ENCODE data around the gene CARS2.
"Not testable (repeated sequence)": the region's sequence is repeated elsewhere in the genome, so short reads cannot be mapped to it uniquely, and the experiment has no call there.

CARS2 gene

GRCh38 chr13:110705826-110706569 lies at the start of gene CARS2:
Gene CARS2 (minus strand): TSS chr13:110706116. CDS start chr13:110706093, 23 bp downstream.
- in situ Hi-C loops (cut with HindIII; ENCODE audit: low pct_ligation_motif_present, low pct_unique_long_range_greater_than_20kb, low sequenced_read_pairs), result no loop called here
- peak; percentile 95 for DNase-seq

- no peak for DNase-seq
- in situ Hi-C loops (cut with HindIII; ENCODE audit: low pct_ligation_motif_present, low pct_unique_long_range_greater_than_20kb, low sequenced_read_pairs), result no loop called here
Observed at GRCh38 chr13:110748271-110748670, 42.4 kb upstream of the CARS2 start.

GRCh38 chr13:110746438-110746837 lies 40.5 kb upstream of the CARS2 start:
- no peak for DNase-seq

GRCh38 chr13:110743687-110744086 lies 37.8 kb upstream of the CARS2 start:
- in situ Hi-C loops (cut with HindIII; ENCODE audit: low pct_ligation_motif_present, low pct_unique_long_range_greater_than_20kb, low sequenced_read_pairs), result no loop called here
- no peak for DNase-seq

More at GRCh38 chr13:110746438-110746837, 40.5 kb upstream of the CARS2 start:
- in situ Hi-C loops (cut with HindIII; ENCODE audit: low pct_ligation_motif_present, low pct_unique_long_range_greater_than_20kb, low sequenced_read_pairs), result no loop called here

GRCh38 chr13:110737555-110737954 lies 31.6 kb upstream of the CARS2 start:
- in situ Hi-C loops (cut with HindIII; ENCODE audit: low pct_ligation_motif_present, low pct_unique_long_range_greater_than_20kb, low sequenced_read_pairs), result no loop called here
- no peak for DNase-seq

- in situ Hi-C loops (cut with HindIII; ENCODE audit: low pct_ligation_motif_present, low pct_unique_long_range_greater_than_20kb, low sequenced_read_pairs), result no loop called here
- DNase-seq, result no peak
Observed at GRCh38 chr13:110734561-110734960, 28.6 kb upstream of the CARS2 start.

- DNase-seq, result no peak
- in situ Hi-C loops (cut with HindIII; ENCODE audit: low pct_ligation_motif_present, low pct_unique_long_range_greater_than_20kb, low sequenced_read_pairs), result no loop called here
Observed at GRCh38 chr13:110731072-110731471, 25.2 kb upstream of the CARS2 start.

- DNase-seq, result no peak
- in situ Hi-C loops (cut with HindIII; ENCODE audit: low pct_ligation_motif_present, low pct_unique_long_range_greater_than_20kb, low sequenced_read_pairs), result no loop called here
Observed at GRCh38 chr13:110726726-110727125, 20.8 kb upstream of the CARS2 start.

- DNase-seq; in situ Hi-C loops (cut with HindIII; ENCODE audit: low pct_ligation_motif_present, low pct_unique_long_range_greater_than_20kb, low sequenced_read_pairs): not testable (repeated sequence)
Observed at GRCh38 chr13:110726153-110726552, 20.2 kb upstream of the CARS2 start.

GRCh38 chr13:110723598-110723997 lies 17.7 kb upstream of the CARS2 start:
- no peak for DNase-seq
- in situ Hi-C loops (cut with HindIII; ENCODE audit: low pct_ligation_motif_present, low pct_unique_long_range_greater_than_20kb, low sequenced_read_pairs), result no loop called here

GRCh38 chr13:110722971-110723370 lies 17.1 kb upstream of the CARS2 start:
- no peak for DNase-seq
- in situ Hi-C loops (cut with HindIII; ENCODE audit: low pct_ligation_motif_present, low pct_unique_long_range_greater_than_20kb, low sequenced_read_pairs), result no loop called here

- in situ Hi-C loops (cut with HindIII; ENCODE audit: low pct_ligation_motif_present, low pct_unique_long_range_greater_than_20kb, low sequenced_read_pairs), result no loop called here
- DNase-seq, result no peak
Observed at GRCh38 chr13:110719036-110719710, 13.3 kb upstream of the CARS2 start.

- peak; percentile 45 for DNase-seq
- in situ Hi-C loops (cut with HindIII; ENCODE audit: low pct_ligation_motif_present, low pct_unique_long_range_greater_than_20kb, low sequenced_read_pairs), result no loop called here
Observed at GRCh38 chr13:110716247-110716515, 10.3 kb upstream of the CARS2 start.

GRCh38 chr13:110715395-110716246 lies 9.7 kb upstream of the CARS2 start:
- in situ Hi-C loops (cut with HindIII; ENCODE audit: low pct_ligation_motif_present, low pct_unique_long_range_greater_than_20kb, low sequenced_read_pairs), result no loop called here
- DNase-seq, result peak; percentile 98

GRCh38 chr13:110714797-110715394 lies 9.0 kb upstream of the CARS2 start:
- peak; percentile 32 for DNase-seq
- in situ Hi-C loops (cut with HindIII; ENCODE audit: low pct_ligation_motif_present, low pct_unique_long_range_greater_than_20kb, low sequenced_read_pairs), result no loop called here

- in situ Hi-C loops (cut with HindIII; ENCODE audit: low pct_ligation_motif_present, low pct_unique_long_range_greater_than_20kb, low sequenced_read_pairs), result no loop called here
- DNase-seq, result peak; percentile 33
Observed at GRCh38 chr13:110713981-110714796, 8.3 kb upstream of the CARS2 start.

- no peak for DNase-seq
- in situ Hi-C loops (cut with HindIII; ENCODE audit: low pct_ligation_motif_present, low pct_unique_long_range_greater_than_20kb, low sequenced_read_pairs), result no loop called here
Observed at GRCh38 chr13:110713642-110713952, 7.7 kb upstream of the CARS2 start, which contains the start of gene ING1. Gene ING1 (plus strand): TSS chr13:110713700. CDS start chr13:110714150, 450 bp downstream.

Data from ACHN (cell line).